HG03520 (cell line): ENCODE measurements around the gene COASY.
"Not testable (repeated sequence)": the region's sequence is repeated elsewhere in the genome, so short reads cannot be mapped to it uniquely, and the experiment has no call there.

Source experiments
- ATAC-seq: cut with Tn5 transposase; IDR thresholded peaks from one replicate; pipeline ENCODE4 v1.9.1; 2021; ENCODE audit warnings: mild to moderate bottlenecking, moderate library complexity; ENCODE audit not compliant: unreplicated experiment

COASY gene

DNA sequence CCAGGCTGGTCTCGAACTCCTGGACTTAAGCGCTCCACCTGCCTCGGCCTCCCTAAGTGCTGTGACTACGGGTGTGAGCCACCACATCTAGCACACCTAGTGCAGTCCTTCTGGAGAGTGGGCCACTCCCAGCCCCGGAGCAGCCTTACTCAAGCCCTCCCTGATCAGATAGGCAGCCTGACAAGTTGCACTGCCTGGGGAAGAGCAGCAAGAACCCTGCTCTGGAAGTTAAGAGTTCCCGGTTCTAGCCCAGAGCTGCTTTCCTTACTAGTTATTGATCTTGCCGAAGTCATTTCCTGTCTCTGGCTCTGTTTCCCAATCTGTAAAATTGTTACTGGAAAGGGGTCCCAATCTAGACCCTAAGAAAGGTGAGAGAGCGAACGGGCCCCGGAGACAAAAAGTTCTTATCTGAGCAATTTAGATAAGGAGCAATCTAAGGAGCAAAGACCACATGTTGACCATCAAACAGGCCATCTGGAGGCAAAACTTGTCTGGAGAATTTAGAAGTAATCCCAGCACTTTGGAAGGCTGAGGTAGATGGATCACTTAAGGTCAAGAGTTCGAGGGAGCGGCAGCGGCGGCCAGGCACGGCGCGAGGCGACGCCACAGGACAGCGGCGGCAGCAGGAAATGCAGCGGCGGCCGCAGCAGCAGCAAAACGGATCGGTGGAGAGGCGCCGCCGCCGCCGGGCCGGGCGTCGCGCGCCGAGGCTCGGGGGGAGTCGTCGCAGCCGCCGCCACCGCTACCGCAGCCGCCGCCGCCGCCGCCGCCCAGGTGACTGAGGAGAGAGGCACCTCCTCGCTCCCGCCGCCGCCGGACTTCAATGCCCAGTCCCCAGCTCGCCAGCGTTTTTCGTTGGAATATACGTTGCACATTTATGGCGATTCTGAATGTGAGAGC is 30.2 kb upstream of the COASY start:
- no peak for ATAC-seq

DNA sequence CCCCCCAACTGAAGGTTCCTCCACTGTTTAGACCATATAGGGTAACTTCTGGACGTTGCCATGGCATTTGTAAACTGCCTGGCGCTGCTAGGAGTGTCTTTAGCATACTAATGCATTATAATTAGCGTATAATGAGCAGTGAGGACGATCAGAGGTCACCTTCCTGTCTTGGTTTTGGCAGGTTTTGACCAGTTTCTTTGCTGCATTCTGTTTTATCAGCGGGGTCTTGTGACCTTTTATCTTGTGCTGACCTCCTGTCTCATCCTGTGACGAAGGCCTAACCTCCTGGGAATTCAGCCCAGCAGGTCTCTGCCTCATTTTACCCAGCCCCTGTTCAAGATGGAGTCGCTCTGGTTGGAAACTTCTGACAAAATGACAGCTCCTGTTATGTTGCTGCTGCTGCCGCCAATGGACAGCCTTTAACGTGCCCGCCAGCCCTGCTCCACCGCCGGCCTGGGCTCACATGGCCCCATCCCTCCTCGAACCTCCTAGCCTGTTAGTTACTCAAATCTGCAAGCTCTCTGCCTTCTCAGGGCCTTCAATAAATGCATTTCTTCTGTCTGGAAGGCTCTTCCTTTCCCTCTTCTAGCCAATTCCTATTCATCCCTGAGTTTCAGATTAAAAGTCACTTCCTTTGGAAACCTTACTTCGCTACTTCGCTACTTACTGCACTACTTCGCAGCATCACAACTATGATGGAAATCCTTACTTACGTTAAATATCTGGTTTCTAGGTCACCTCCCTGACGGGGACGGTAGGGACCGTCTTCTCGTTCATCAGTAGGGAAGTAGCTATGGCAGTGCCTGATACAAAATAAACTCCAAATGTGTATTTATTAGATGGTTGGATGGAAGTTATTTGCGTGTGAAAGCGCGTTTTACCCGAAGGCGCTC is 26.5 kb upstream of the COASY start:
- no peak for ATAC-seq

DNA sequence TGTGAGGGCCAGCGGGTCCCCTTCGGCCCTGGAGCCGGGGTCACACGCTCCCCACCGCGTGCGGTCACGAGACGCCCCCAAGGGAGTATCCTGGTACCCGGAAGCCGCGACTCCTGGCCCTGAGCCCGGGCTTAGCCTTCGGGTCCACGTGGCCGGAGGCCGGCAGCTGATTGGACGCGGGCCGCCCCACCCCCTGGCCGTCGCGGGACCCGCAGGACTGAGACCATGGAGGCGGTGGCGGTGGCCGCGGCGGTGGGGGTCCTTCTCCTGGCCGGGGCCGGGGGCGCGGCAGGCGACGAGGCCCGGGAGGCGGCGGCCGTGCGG is 25.9 kb upstream of the COASY start, which contains the start of gene NAGLU:
TSS of gene NAGLU (plus strand) at position 194 of the 324 bp plus-strand sequence. CDS start at position 226, 32 bp downstream.
- ATAC-seq = peak; percentile 80

DNA sequence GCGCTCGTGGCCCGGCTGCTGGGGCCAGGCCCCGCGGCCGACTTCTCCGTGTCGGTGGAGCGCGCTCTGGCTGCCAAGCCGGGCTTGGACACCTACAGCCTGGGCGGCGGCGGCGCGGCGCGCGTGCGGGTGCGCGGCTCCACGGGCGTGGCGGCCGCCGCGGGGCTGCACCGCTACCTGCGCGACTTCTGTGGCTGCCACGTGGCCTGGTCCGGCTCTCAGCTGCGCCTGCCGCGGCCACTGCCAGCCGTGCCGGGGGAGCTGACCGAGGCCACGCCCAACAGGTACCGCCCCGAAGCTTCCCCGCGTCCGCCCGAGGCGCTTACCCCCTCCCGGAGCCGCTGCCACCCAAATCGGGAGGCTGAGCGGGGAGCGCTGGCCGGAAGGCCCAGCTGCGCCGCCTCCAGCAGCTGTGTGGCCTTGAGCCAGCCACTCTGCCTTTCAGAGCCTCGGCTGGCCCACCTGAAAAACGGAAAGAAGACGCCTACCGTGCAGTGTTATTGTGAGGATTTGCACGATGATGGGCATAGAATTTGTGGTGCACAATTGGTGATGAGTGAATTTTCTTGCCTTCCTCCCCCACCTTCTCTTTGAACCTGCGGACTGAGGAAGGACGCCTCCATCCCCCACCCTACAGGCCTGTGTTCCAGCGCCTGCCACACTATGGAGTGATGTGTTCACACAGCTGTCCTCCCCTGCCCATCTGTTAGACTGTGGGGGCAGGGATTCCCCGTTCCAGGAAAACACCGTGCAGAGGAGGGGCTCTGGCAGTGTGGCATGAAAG is 25.4 kb upstream of the COASY start:
- ATAC-seq = peak; percentile 47

DNA sequence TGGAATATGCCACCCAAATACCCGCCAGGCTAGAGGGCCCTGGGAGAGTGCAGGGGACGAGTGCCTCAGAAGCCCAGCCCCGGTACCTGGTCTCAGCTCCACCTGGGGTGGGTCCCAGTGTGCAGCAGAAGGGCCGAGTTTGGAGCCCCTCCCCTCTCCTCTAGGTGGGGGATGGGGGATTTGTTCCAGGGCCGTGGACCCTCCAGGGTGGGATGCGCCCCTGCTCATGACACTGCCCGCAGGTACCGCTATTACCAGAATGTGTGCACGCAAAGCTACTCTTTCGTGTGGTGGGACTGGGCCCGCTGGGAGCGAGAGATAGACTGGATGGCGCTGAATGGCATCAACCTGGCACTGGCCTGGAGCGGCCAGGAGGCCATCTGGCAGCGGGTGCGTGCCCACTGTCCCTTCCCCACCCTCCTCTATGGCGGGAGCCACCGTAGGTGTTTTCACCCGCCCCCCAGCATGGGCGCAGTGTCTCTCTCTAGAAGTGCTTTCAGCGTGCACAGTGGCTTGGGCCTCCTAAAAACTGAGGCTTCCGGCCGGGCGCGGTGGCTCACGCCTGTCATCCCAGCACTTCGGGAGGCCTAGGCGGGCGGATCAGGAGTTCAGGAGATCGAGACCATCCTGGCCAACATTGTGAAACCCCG is 24.7 kb upstream of the COASY start:
- ATAC-seq = no peak

DNA sequence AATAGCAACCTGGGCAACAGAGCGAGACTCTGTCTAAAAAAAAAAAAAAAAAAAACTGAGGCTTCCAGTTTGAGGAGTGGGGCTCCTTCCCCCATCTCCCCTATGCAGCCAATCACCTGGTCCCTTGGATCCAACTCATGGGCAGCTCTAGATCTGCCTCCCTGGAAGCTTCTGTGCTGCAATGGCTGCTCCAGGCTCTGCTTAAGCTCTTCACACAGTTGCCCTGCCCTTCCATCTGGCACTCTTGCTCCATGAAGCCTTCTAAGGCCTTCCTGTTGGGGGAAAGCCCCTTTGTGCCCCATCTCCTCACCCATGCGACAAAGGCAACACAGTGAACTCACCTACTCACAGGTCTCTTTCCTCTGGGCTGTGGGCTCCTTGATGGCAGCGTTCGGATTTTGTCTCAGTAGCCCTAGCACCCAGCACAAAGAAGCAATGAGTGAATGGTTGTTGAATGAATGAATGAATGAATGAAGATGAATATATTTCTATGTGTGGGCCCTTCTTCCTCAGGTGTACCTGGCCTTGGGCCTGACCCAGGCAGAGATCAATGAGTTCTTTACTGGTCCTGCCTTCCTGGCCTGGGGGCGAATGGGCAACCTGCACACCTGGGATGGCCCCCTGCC is 24.0 kb upstream of the COASY start:
- no peak for ATAC-seq

DNA sequence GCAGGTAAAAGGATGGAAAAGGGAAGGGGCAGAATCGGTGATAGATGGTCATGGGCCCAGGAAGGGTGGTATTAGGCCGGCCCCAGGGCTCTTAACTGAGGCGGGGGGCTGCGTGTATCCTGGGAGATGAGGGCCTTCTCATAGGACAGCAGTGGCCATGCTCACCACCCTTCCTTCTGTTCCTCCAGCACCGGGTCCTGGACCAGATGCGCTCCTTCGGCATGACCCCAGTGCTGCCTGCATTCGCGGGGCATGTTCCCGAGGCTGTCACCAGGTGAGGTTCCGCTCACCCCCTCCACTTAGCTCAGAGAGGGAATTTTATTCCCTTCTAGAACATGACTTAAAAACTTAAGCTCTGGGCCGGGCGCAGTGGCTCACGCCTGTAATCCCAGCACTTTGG is 23.5 kb upstream of the COASY start:
- no peak for ATAC-seq

DNA sequence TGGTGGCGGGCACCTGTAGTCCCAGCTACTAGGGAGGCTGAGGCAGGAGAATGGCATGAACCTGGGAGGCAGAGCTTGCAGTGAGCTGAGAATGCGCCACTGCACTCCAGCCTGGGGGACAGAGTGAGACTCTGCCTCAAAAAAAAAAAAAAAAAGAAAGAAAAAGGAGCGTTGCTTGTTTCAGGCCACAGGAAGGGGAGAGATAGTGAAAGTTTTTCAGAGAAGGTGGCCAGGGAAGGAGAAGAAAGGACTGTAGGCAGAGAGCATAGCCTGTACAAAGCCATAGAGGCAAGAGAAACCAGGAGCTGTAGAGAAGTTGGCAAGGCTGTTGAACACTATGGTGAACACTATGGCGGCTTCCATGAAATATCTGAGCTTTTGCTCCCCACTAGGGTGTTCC is 21.4 kb upstream of the COASY start:
- not testable (repeated sequence) for ATAC-seq

DNA sequence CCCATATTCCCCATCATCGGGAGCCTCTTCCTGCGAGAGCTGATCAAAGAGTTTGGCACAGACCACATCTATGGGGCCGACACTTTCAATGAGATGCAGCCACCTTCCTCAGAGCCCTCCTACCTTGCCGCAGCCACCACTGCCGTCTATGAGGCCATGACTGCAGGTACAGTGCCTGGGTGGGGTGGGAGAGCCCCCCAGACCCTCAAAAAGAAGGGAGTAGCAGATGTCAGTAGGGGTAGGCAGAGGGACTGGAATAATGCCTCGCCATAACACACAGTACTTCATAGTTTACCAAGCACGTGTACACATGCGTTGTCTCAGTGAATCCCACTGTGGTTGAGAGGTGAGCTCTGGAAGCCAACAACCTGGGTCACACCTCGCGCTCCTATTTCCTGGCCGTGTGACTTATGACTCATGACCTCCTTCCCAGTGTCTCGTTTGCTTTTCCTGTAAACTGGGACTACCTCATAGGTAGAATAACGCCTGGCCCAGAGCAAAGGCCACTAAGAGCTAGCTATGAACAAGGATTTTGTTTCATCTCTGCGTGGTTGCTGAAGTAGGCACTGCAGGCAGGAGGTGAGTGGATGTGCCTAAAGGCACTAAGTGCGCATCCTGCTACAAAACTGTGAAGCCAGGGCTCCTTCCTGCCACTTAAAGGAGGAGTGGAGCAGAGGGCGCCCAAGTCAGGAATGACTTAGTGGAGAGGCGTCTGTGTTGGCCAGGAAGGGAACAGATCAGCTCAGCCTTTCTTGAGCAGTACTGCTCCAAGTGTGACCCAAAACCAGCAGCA is 20.7 kb upstream of the COASY start:
- no peak for ATAC-seq

DNA sequence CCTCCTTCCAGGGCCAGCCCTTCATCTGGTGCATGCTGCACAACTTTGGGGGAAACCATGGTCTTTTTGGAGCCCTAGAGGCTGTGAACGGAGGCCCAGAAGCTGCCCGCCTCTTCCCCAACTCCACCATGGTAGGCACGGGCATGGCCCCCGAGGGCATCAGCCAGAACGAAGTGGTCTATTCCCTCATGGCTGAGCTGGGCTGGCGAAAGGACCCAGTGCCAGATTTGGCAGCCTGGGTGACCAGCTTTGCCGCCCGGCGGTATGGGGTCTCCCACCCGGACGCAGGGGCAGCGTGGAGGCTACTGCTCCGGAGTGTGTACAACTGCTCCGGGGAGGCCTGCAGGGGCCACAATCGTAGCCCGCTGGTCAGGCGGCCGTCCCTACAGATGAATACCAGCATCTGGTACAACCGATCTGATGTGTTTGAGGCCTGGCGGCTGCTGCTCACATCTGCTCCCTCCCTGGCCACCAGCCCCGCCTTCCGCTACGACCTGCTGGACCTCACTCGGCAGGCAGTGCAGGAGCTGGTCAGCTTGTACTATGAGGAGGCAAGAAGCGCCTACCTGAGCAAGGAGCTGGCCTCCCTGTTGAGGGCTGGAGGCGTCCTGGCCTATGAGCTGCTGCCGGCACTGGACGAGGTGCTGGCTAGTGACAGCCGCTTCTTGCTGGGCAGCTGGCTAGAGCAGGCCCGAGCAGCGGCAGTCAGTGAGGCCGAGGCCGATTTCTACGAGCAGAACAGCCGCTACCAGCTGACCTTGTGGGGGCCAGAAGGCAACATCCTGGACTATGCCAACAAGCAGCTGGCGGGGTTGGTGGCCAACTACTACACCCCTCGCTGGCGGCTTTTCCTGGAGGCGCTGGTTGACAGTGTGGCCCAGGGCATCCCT is 18.5 kb upstream of the COASY start:
- ATAC-seq = no peak

DNA sequence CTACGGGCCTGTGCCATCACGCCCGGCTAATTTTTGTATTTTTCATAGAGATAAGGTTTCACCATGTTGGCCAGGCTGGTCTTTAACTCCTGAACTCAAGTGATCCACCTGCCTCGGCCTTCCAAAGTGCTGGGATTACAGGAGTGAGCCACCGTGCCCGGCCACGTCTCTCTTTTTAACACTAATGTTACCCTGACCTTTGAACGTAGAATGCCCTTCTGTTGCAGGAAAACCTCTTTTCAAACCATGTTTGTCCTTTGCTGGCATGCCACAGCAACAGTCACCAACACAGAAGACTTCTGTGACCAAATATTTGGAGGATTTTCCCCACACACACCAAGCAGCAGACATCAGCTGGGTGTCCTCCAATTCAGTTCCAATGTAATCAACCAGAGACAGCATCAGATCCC is 17.1 kb upstream of the COASY start:
- ATAC-seq = no peak

DNA sequence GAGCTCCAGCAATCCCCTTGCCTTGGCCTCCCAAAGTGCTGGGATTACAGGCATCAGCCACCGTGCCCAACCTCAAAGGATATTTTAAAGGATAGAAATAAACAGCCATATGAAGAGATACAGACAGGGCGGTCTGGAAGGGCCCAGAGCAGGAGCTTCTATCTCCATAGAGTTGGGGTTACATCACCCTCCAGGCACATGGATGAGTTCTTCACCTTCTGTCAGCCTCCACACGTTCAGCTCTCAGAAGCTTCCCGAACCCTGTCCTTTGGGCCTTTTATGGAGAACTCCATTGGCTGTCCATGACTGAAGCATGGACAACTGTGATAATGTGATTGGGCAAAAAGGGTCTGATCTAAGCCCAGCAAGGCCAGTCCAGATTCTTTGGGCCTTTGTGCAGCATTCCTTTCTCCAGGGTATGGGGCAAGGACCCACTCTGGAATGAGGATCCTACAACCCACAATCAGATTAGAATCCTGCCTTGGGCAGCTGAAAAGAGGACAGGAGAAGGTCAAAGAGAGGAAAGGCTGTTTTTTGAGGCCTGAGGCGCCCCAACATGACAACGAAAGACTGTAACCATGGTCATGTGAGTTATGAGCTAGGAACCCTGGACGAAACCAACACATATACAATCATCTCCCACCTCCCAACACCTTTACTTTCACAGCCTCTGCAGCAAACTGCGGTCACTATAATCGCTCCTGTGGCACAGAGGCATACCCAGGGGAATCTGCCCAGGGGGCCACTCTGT is 16.0 kb upstream of the COASY start:
- not testable (repeated sequence) for ATAC-seq

DNA sequence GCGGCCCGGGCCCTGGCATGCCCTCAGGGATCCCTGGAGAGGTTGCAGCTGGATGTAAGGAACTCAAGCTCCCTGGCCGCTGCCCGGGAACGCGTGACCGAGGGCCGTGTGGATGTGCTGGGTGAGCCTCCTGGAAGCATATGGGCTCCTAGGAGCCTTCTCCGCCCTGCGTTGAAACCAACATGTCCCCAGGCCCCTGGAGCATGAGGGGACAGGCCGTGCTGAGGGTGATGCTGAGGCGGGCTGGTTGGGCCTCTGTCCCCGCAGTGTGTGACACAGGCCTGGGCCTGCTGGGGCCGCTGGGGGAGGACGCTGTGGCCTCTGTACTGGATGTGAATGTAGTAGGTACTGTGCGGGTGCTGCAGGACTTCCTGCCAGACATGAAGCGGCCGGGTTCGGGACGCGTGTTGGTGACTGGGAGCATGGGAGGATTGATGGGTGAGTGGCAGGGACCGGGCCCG is 14.9 kb upstream of the COASY start:
- no peak for ATAC-seq

DNA sequence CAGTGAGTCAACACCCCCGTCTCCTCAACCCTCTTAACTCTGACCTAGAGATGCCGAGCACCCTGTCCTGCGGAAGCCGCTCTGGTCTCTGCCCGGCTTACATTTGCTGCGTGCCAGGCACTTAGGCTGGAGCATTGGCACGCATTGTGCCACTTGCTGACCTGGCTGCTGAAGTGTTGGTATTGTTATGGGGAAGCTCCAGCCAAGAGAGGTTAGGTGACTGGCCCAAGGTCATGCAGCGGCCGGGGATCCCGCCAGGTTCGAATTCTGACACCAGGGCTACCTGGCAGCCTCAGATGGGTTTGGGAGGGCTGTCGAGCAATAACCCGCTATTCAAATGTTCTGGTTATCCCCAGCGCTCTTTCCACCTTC is 14.3 kb upstream of the COASY start:
- ATAC-seq = no peak

DNA sequence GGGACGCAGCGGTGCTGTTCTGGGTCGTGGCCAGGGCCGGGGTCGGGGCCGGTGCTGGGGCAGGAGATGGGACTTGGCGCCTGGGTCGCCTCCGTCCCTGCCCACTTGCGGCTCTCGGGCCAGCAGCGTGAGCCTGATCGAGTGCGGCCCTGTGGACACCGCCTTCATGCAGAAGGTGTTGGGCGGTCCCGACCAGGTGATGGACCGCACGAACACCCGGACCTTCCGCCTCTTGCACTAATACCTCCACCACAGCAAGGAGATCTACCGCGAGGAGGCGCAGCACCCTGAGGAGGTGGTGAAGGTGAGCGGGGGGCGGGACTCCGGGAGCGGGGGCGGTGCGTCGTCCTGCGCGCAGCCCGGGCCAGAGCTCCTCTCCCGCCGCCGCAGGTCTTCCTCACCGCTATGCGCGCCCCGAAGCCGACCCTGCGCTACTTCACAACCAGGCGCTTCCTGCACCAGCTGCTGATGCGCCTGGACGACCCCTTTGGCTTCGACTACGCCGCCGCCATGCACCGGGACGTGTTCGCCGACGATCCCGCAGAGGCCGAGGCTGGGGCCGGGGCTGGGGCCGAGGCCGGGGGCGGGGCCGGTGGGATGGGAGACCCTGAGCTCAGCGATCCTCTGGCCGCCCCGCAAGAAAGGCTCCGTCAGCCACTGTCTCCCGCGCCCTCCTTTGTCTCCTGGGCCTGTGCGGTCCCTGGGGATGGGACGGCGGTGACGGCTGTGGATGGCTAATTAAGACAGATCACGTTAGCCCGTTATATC is 13.7 kb upstream of the COASY start:
- peak; percentile 63 for ATAC-seq

DNA sequence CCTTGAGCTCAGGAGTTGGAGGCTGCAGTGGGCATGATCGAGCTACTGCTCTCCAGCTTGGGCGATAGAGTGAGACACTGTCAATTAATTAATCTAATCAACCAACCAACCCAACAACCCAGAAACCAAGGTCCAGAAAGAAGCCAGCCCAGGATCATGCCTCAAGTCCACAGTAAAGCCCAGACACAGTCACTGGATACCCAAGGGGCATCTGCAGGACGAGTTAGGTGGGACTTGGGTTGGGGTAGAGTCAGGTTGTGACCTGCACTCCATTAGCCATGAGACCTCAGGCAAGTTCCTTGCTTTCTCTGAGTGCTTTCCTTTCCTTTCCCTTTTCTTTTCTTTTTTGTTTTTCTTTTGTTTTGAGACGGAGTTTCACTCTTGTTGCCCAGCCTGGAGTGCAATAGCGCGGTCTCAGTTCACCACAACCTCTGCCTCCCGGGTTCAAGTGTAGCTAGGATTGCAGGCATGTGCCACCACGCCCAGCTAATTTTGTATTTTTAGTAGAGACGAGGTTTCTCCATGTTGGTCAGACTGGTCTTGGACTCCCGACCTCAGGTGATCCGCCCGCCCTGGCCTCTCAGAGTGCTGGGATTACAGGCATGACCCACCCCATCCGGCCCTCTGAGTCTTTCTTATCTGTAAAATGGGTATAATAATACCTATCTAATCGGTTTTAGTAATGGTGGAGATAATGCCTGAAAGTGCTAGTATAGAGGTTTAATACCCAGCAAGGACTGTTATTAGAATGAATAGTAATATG is 12.8 kb upstream of the COASY start:
- no peak for ATAC-seq
